Endodermal cell (in vitro differentiated cells): ENCODE measurements around the gene SYNJ2. TPM values are rescaled to one million over a fixed set of nuclear protein-coding genes. Genes with fewer than 3 reads are reported as not detected.

ENCODE experiments used
- DNase-seq: peaks from one replicate; pipeline ENCODE4 v3.0.0-alpha.2; 2017
- H3K27ac ChIP-seq: 2 replicates; pipeline ENCODE4 v1.5.1; 2013; ENCODE audit warnings: mild to moderate bottlenecking, low read depth, low read length, moderate library complexity
- H3K27me3 ChIP-seq: 2 replicates; pipeline ENCODE4 v1.6.1; 2013; ENCODE audit warnings: mild to moderate bottlenecking, low read length, moderate library complexity; ENCODE audit not compliant: insufficient read depth, control insufficient read depth, poor library complexity, severe bottlenecking
- H3K36me3 ChIP-seq: 2 replicates; pipeline ENCODE4 v1.7.0; 2013; ENCODE audit warnings: mild to moderate bottlenecking, low read length, moderate library complexity; ENCODE audit not compliant: control insufficient read depth, insufficient read depth
- H3K4me1 ChIP-seq: one replicate; pipeline ENCODE4 v1.7.0; 2013; ENCODE audit warnings: low read length; ENCODE audit not compliant: control insufficient read depth, insufficient read depth
- H3K4me3 ChIP-seq: 2 replicates; pipeline ENCODE4 v1.5.1; 2013; ENCODE audit warnings: mild to moderate bottlenecking, low read length, moderate library complexity
- H3K9ac ChIP-seq: 2 replicates; pipeline ENCODE4 v1.6.1; 2013; ENCODE audit warnings: mild to moderate bottlenecking, low read length, moderate library complexity; ENCODE audit not compliant: poor library complexity, severe bottlenecking; ENCODE audit errors: extremely low read depth
- H3K9me3 ChIP-seq: 2 replicates; pipeline ENCODE4 v1.6.1; 2013; ENCODE audit warnings: mild to moderate bottlenecking, low read length, moderate library complexity; ENCODE audit not compliant: control insufficient read depth
- H3K27ac Mint-ChIP-seq: 2 replicates; pipeline ENCODE4 v1.8.0; 2020; ENCODE audit warnings: mixed read lengths
- H3K27me3 Mint-ChIP-seq: 2 replicates; pipeline ENCODE4 v1.8.0; 2021; ENCODE audit warnings: mild to moderate bottlenecking, mixed read lengths; ENCODE audit not compliant: insufficient read depth
- H3K36me3 Mint-ChIP-seq: 2 replicates; pipeline ENCODE4 v1.8.0; 2020; ENCODE audit warnings: low read depth, mixed read lengths
- H3K4me1 Mint-ChIP-seq: 2 replicates; pipeline ENCODE4 v1.8.0; 2020; ENCODE audit warnings: mixed read lengths
- H3K4me3 Mint-ChIP-seq: 2 replicates; pipeline ENCODE4 v1.8.0; 2020; ENCODE audit warnings: mild to moderate bottlenecking, moderate library complexity, mixed read lengths
- H3K9me3 Mint-ChIP-seq: 2 replicates; pipeline ENCODE4 v1.8.0; 2020; ENCODE audit warnings: mild to moderate bottlenecking, mixed read lengths
- WGBS, 2 experiments: methylation state at CpG; one replicate each; pipeline versions ENCODE4 v1.1.5 to v1.1.7; 2013; ENCODE audit warnings: missing lambda C conversion rate in 2 of 2, mixed read lengths in 1 of 2; ENCODE audit not compliant: insufficient coverage in 1 of 2, insufficient read length in 1 of 2; 5-methylcytosine and 5-hydroxymethylcytosine counted together
- total RNA-seq, 2 donors: library from RNA; stranded (reverse); fragmentation: NEBNext Ultra II Directional in 1 of 2; extraction: Animal tissue kit (Norgen Biotek cat#: 25700) in 1 of 2; gene quantifications; 2 replicates in 1 of 2; 3 replicates in 1 of 2; pipeline ENCODE4 v1.2.1, GENCODE V29; 2021
- TF ChIP-seq, protein P1 (sequence below): fragments of 200-600 bp; sonication (generic); conservative IDR thresholded peaks from 2 replicates; pipeline ENCODE4 v1.5.0; 2021; ENCODE audit warnings: antibody characterized with exemption, mild to moderate bottlenecking

The SYNJ2 gene
- total RNA-seq, 2 donors from 2014 or later = 21.2 to 32.8 TPM

DNA sequence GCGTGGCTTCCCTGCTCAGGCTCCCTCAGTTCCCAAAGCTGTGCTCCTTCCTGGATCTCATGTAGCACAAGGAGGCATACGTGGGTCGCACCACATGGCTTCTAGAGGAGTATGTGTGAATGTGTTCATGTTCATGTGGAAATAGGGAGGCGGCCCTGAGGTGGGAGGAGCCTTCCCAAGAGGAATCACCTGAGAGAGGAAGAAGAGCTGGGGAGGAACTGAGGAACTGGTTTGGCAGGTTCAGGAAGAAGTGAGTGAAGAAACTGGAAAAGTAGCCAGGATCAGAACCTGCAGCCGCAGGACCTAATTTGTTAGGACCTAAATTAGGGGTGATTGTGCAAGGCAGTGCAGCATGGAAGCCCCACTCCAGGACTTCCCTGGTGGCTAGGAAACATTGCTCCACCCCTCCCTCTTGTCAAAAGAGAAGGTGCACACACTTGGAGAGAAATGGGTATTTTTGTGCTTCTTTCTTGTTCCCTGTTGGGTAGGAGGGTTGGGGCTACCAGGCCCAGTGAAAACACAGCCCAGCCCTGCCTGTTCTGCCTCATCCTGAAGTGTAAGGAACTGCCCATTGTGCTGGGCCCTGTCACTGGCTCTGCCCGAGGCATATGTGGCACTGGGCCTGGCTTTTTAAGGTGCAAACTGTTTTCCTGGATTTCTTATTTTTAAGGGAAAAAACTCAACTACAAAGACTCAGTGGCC is 20.7 kb downstream of the SYNJ2 start:
- H3K27me3 Mint-ChIP-seq = no peaks in the 10 kb centered on the region
- WGBS, 2 experiments = 89 to 93% methylated on average over 4 to 6 of the region's 6 CpGs

DNA sequence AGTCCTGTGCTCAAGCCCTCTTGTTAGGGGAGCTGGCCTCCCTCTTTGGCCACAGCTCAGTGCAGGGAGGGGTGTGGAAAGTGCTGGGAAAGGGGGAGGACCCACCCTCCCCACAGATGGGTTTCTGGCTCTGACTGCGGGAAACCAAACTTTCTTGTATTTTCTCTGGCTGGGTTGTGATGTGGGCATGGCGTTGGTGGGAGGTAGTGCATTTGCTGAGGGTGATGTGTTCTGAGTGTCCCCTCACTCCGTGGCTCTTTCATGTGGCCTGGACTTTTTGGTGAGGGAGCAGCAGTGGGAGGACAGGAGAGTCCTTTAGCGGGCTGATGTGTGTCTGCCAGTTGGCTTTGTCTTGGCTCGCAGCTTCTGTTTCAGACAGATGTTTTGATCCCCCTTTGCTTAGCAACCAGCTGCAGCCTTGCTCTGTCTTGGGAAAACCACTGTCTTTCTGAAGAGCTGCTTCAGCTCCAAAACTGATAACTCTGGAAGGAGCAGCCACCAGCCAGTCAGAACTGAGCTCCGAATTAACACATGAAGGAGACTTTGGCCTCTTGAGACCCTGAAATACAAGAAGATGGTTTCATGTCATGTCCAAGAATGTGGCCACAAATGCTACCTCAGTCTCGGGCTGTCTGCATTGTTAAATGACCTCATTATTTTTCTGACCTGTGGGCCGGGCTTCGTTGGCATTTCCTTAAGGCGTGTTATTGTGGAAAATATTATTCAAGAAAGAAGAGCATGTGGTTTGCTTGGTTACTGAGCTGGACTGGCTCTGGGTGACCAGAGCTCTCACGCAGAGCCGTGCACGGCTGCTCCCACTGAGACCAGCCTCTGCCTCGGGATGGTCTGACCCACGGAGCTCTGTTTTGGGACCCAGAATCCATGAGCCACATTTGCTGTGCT is 21.5 kb downstream of the SYNJ2 start:
- 87 to 88% methylated on average over 9 to 15 of the region's 15 CpGs for WGBS, 2 experiments
- Mint-ChIP-seq H3K36me3 (peaks cover 8% of the 10 kb centered on the region), H3K27ac (no peak overlapping the region), H3K9me3 (no peaks in the 10 kb centered on the region), H3K4me3 (no peak overlapping the region), H3K27me3 (no peaks in the 10 kb centered on the region), H3K4me1 (peaks cover 7% of the 10 kb centered on the region)
- Histone ChIP-seq H3K27ac (peak overlapping the region; percentile 82), H3K9me3 (no peaks in the 10 kb centered on the region), H3K27me3 (no peaks in the 10 kb centered on the region), H3K4me1 (no peaks in the 10 kb centered on the region), H3K36me3 (peaks cover 3% of the 10 kb centered on the region), H3K4me3 (no peak overlapping the region), H3K9ac (no peak overlapping the region)
- TF ChIP-seq, protein P1, sequence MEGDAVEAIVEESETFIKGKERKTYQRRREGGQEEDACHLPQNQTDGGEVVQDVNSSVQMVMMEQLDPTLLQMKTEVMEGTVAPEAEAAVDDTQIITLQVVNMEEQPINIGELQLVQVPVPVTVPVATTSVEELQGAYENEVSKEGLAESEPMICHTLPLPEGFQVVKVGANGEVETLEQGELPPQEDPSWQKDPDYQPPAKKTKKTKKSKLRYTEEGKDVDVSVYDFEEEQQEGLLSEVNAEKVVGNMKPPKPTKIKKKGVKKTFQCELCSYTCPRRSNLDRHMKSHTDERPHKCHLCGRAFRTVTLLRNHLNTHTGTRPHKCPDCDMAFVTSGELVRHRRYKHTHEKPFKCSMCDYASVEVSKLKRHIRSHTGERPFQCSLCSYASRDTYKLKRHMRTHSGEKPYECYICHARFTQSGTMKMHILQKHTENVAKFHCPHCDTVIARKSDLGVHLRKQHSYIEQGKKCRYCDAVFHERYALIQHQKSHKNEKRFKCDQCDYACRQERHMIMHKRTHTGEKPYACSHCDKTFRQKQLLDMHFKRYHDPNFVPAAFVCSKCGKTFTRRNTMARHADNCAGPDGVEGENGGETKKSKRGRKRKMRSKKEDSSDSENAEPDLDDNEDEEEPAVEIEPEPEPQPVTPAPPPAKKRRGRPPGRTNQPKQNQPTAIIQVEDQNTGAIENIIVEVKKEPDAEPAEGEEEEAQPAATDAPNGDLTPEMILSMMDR = no peak
- no peak for DNase-seq

More for the DNA sequence above, 20.7 kb downstream of the SYNJ2 start:
- Mint-ChIP-seq H3K4me3 (no peak overlapping the region), H3K27ac (no peak overlapping the region), H3K36me3 (peaks cover 5% of the 10 kb centered on the region), H3K9me3 (no peaks in the 10 kb centered on the region), H3K4me1 (peaks cover 7% of the 10 kb centered on the region)
- H3K36me3 ChIP-seq = peaks cover 2% of the 10 kb centered on the region
- H3K9ac ChIP-seq = no peak overlapping the region
- peak overlapping the region; percentile 82 for H3K27ac ChIP-seq
- DNase-seq = peak; percentile 74
- H3K4me1 ChIP-seq = no peaks in the 10 kb centered on the region
- TF ChIP-seq, protein P1 = no peak
- no peaks in the 10 kb centered on the region for H3K9me3 ChIP-seq
- H3K4me3 ChIP-seq = no peak overlapping the region
- no peaks in the 10 kb centered on the region for H3K27me3 ChIP-seq

DNA sequence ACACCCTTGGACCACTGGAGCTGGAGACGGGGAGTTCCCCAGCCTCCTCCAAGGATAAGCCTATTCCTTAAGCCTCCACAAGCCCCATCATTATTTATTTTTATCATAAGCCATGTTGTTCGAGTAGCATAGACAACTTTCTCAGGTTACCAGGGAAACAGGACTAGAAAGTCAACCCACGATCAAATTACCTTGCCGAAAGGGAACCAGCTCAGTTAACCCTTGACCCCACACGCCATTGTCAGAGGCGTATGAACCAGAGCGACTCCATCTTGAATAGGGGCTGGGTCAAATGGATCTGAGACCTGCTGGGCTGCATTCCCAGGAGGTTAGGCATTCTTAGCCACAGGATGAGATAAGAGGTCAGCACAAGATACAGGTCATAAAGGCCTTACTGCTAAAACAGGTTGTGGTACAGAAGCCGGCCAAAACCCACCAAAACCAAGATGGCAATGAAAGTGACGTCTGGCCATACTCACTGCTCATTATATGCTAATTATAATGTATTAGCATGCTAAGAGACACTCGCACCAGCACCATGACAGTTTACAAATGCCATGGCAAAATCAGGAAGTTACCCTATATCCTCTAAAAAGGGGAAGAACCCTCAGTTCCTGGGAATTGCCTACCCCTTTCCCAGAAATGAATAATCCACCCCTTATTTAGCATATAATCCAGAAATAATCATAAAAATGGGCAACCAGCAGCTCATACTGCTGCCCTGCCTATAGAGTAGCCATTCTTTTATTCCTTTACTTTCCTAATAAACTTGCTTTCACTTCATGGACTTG is 22.4 kb downstream of the SYNJ2 start:
- H3K27ac ChIP-seq = peak overlapping the region; percentile 82
- H3K4me1 Mint-ChIP-seq = peaks cover 7% of the 10 kb centered on the region

More for the DNA sequence above, 22.4 kb downstream of the SYNJ2 start:
- H3K36me3 Mint-ChIP-seq = peaks cover 14% of the 10 kb centered on the region
- no peak overlapping the region for H3K4me3 ChIP-seq
- H3K9ac ChIP-seq = no peak overlapping the region
- H3K27me3 ChIP-seq = no peaks in the 10 kb centered on the region
- TF ChIP-seq, protein P1 = no peak
- H3K27me3 Mint-ChIP-seq = no peaks in the 10 kb centered on the region
- 56 to 85% methylated on average over 5 to 10 of the region's 10 CpGs for WGBS, 2 experiments
- DNase-seq = peak; percentile 41
- no peaks in the 10 kb centered on the region for H3K9me3 ChIP-seq
- H3K27ac Mint-ChIP-seq = peak overlapping the region; percentile 71
- H3K9me3 Mint-ChIP-seq = no peaks in the 10 kb centered on the region
- no peak overlapping the region for H3K4me3 Mint-ChIP-seq
- H3K4me1 ChIP-seq = no peaks in the 10 kb centered on the region
- H3K36me3 ChIP-seq = peaks cover 3% of the 10 kb centered on the region
